WTC11 (cell line): ENCODE measurements around the gene MAPRE2. TPM values are rescaled to one million over a fixed set of nuclear protein-coding genes. Genes with fewer than 3 reads are reported as not detected.

Experiments
- ATAC-seq: fragments of 200-7000 bp; cut with Tn5 transposase; 2 replicates; pipeline ENCODE4 v1.10.0; 2021; ENCODE audit warnings: mild to moderate bottlenecking, moderate library complexity
- CTCF ChIA-PET: fragments of 300-600 bp; sonication (Branson Sonifier 250); formaldehyde crosslinking; loops from one replicate; lab custom pipeline; 2021; ENCODE audit warnings: antibody characterized with exemption; lab: Charles Lee
- POLR2A ChIA-PET: fragments of 350-600 bp; sonication (Branson Sonifier 250); formaldehyde crosslinking; loops from one replicate; lab custom pipeline; 2021; ENCODE audit warnings: antibody characterized with exemption; lab: Charles Lee
- DNase-seq: peaks from one replicate; pipeline ENCODE4 v3.0.0; 2021; ENCODE audit warnings: low spot score
- H3K27ac Mint-ChIP-seq: 2 replicates; pipeline ENCODE4 v1.8.0; 2021; ENCODE audit warnings: mixed read lengths
- H3K27me3 Mint-ChIP-seq: 2 replicates; pipeline ENCODE4 v1.8.0; 2021; ENCODE audit warnings: low read depth, mild to moderate bottlenecking, moderate library complexity, mixed read lengths
- H3K36me3 Mint-ChIP-seq: 2 replicates; pipeline ENCODE4 v1.8.0; 2021; ENCODE audit warnings: mixed read lengths
- H3K4me1 Mint-ChIP-seq: 2 replicates; pipeline ENCODE4 v1.8.0; 2022; ENCODE audit warnings: mixed read lengths
- H3K4me3 Mint-ChIP-seq: 2 replicates; pipeline ENCODE4 v1.8.0; 2021; ENCODE audit warnings: mild to moderate bottlenecking, moderate library complexity, mixed read lengths
- H3K9me3 Mint-ChIP-seq: 2 replicates; pipeline ENCODE4 v1.8.0; 2021; ENCODE audit warnings: mixed read lengths
- ARID4B ChIP-seq: sonication (generic); formaldehyde crosslinking; IDR thresholded peaks from 2 replicates; pipeline ENCODE4 v1.8.0; 2023; ENCODE audit warnings: missing genetic modification reagents, mild to moderate bottlenecking, borderline replicate concordance
- CDX4 ChIP-seq: fragments of 250-450 bp; sonication (Bioruptor Pico); IDR thresholded peaks from 2 replicates; pipeline ENCODE4 v1.9.0; 2021; ENCODE audit warnings: moderate library complexity, mild to moderate bottlenecking, inconsistent platforms, borderline replicate concordance
- CREB1 ChIP-seq: sonication (generic); formaldehyde crosslinking; IDR thresholded peaks from 2 replicates; pipeline ENCODE4 v1.8.0; 2023; ENCODE audit warnings: mild to moderate bottlenecking, missing genetic modification reagents
- CREM ChIP-seq: sonication (generic); formaldehyde crosslinking; IDR thresholded peaks from 2 replicates; pipeline ENCODE4 v1.8.1; 2022; ENCODE audit warnings: mild to moderate bottlenecking, missing genetic modification reagents, moderate library complexity
- ETV6 ChIP-seq: sonication (generic); formaldehyde crosslinking; IDR thresholded peaks from 2 replicates; pipeline ENCODE4 v1.8.1; 2022; ENCODE audit warnings: mild to moderate bottlenecking, missing genetic modification reagents
- HMGA2 ChIP-seq: fragments of 250-450 bp; sonication (Bioruptor Pico); IDR thresholded peaks from 2 replicates; pipeline ENCODE4 v1.4.0; 2021; ENCODE audit warnings: mild to moderate bottlenecking, moderate library complexity
- HMGXB4 ChIP-seq: sonication (generic); formaldehyde crosslinking; IDR thresholded peaks from 2 replicates; pipeline ENCODE4 v1.8.1; 2023; ENCODE audit warnings: mild to moderate bottlenecking, moderate library complexity, missing genetic modification reagents
- JUN ChIP-seq: sonication (generic); formaldehyde crosslinking; IDR thresholded peaks from 2 replicates; pipeline ENCODE4 v1.8.0; 2023; ENCODE audit warnings: mild to moderate bottlenecking, missing genetic modification reagents
- KAT7 ChIP-seq: sonication (generic); formaldehyde crosslinking; IDR thresholded peaks from 2 replicates; pipeline ENCODE4 v1.8.1; 2023; ENCODE audit warnings: missing genetic modification reagents, mild to moderate bottlenecking, borderline replicate concordance
- MXD4 ChIP-seq: fragments of 250-450 bp; sonication (Bioruptor Pico); IDR thresholded peaks from 2 replicates; pipeline ENCODE4 v1.8.0; 2021; ENCODE audit warnings: mild to moderate bottlenecking, moderate library complexity, borderline replicate concordance
- NR2C2 ChIP-seq: sonication (generic); formaldehyde crosslinking; IDR thresholded peaks from 2 replicates; pipeline ENCODE4 v1.8.0; 2022; ENCODE audit warnings: mild to moderate bottlenecking, missing genetic modification reagents
- NR3C1 ChIP-seq: sonication (generic); formaldehyde crosslinking; conservative IDR thresholded peaks from 2 replicates; pipeline ENCODE4 v1.8.1; 2023; ENCODE audit warnings: low read depth, mild to moderate bottlenecking, missing genetic modification reagents
- TCF7 ChIP-seq: sonication (generic); formaldehyde crosslinking; IDR thresholded peaks from 2 replicates; pipeline ENCODE4 v1.8.0; 2022; ENCODE audit warnings: mild to moderate bottlenecking, low read depth, missing genetic modification reagents, moderate library complexity
- USF1 ChIP-seq: sonication (generic); formaldehyde crosslinking; IDR thresholded peaks from 2 replicates; pipeline ENCODE4 v1.8.0; 2022; ENCODE audit warnings: mild to moderate bottlenecking, missing genetic modification reagents
- ZNF121 ChIP-seq: sonication (generic); formaldehyde crosslinking; IDR thresholded peaks from 2 replicates; pipeline ENCODE4 v1.8.0; 2023; ENCODE audit warnings: missing genetic modification reagents
- ZNF423 ChIP-seq: fragments of 250-450 bp; sonication (Bioruptor Pico); IDR thresholded peaks from 2 replicates; pipeline ENCODE4 v2.1.2; 2022; ENCODE audit warnings: mild to moderate bottlenecking, moderate library complexity
- ZNF425 ChIP-seq: fragments of 250-450 bp; sonication (Bioruptor Pico); conservative IDR thresholded peaks from 2 replicates; pipeline ENCODE4 v1.9.0; 2021; ENCODE audit warnings: mild to moderate bottlenecking
- ZSCAN18 ChIP-seq: fragments of 250-450 bp; sonication (Bioruptor Pico); IDR thresholded peaks from 2 replicates; pipeline ENCODE4 v2.1.2; 2022; ENCODE audit warnings: mild to moderate bottlenecking, moderate library complexity
- total RNA-seq: library from RNA; stranded (reverse); gene quantifications from 3 replicates; pipeline ENCODE4 v1.2.3, GENCODE V29; 2021

The MAPRE2 gene
- total RNA-seq, 1 experiment from 2014 or later, result 20.4 TPM

GRCh38 chr18:35010156-35010555 lies 31.1 kb upstream of the MAPRE2 start (continued):
- TF ChIP-seq ZNF425, result no peak
- TF ChIP-seq, all 79 proteins: peak for 0

- CTCF ChIA-PET, result interaction anchor here (0.7 kb wide), 1 partner anchor 133 kb away, joined by 3 read pairs; no protein-coding TSS in a partner anchor
- Mint-ChIP-seq H3K4me3 (no peak overlapping the region), H3K9me3 (no peaks in the 10 kb centered on the region), H3K27me3 (no peaks in the 10 kb centered on the region), H3K4me1 (no peaks in the 10 kb centered on the region), H3K27ac (no peak overlapping the region), H3K36me3 (no peaks in the 10 kb centered on the region)
- no peak for ATAC-seq
- no peak for TF ChIP-seq ZNF121 (CRISPR knock-in tag)
- DNase-seq, result no peak
- POLR2A ChIA-PET, result no interaction called here
Measured at GRCh38 chr18:35010993-35011392, 30.2 kb upstream of the MAPRE2 start.

- H3K4me3 Mint-ChIP-seq, result no peak overlapping the region
- no peak for TF ChIP-seq ZNF121 (CRISPR knock-in tag)
- TF ChIP-seq ZNF423 (CRISPR knock-in tag), result no peak
- TF ChIP-seq MXD4, result no peak
- TF ChIP-seq ARID4B (CRISPR knock-in tag), result no peak
- TF ChIP-seq ZNF425, result no peak
- no peak for TF ChIP-seq JUN (CRISPR knock-in tag)
- TF ChIP-seq ETV6 (CRISPR knock-in tag), result no peak
- TF ChIP-seq NR2C2, result no peak
- TF ChIP-seq ZSCAN18 (CRISPR knock-in tag), result no peak
- TF ChIP-seq USF1 (CRISPR knock-in tag), result no peak
- TF ChIP-seq NR3C1, result no peak
- TF ChIP-seq TCF7 (CRISPR knock-in tag), result no peak
- TF ChIP-seq CDX4, result no peak
- no peak for TF ChIP-seq CREB1 (CRISPR knock-in tag)
- no peak for TF ChIP-seq KAT7 (CRISPR knock-in tag)
- TF ChIP-seq HMGA2 (CRISPR knock-in tag), result no peak
- no peak for TF ChIP-seq HMGXB4 (CRISPR knock-in tag)
- no peak for TF ChIP-seq CREM (CRISPR knock-in tag)
- H3K4me1 Mint-ChIP-seq, result peaks cover 2% of the 10 kb centered on the region; the same call in 1 of the 2 replicates
- ATAC-seq, result no peak
- POLR2A ChIA-PET, result no interaction called here
- no peak for DNase-seq
- no peak overlapping the region for H3K27ac Mint-ChIP-seq
- H3K36me3 Mint-ChIP-seq, result no peaks in the 10 kb centered on the region
- CTCF ChIA-PET, result interaction anchor here (0.8 to 1.0 kb wide), 2 partner anchors 124 to 367 kb away, joined by 3 to 4 read pairs; no protein-coding TSS in a partner anchor
- no peaks in the 10 kb centered on the region for H3K27me3 Mint-ChIP-seq
- no peaks in the 10 kb centered on the region for H3K9me3 Mint-ChIP-seq
Measured at GRCh38 chr18:35019933-35020332, 21.3 kb upstream of the MAPRE2 start.
